Measurements from ENCODE around the gene TUFM.

The TUFM gene

DNA sequence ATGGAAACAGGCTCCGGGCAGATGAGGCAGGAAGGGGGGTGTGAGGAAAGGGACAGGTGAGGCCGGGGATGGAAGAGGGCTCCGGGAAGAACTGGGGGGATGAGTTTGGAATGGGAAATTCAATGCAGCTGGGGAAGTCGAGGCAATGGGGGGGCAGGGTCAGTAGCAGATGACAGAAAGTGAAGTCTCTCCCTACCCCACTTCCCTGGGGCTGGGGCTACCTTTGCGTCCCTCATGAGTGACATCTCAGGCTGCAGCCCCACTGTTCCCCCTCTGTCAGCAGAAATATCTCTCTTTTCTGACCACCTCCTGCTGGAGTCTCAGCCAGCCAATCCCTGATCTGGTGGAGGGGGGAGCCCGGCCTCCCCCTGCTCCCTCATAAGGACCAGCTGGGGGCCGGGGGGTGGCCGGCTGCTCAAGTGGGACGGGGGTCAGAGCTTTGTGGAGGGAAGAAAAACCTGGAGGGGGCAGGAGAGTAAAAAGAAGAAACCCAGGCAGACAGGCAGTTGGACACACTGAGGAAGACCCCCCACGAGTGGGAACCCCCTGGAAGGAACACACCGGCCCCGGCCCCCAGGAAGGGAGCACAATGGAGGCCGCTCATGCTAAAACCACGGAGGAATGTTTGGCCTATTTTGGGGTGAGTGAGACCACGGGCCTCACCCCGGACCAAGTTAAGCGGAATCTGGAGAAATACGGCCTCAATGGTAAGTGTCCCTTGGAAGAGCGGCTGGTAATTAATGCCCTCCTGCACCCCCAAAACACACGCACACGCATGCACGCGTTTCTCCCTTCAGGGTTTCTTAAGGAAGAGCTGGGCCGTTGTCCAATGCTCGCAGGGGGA, 32.2 kb upstream of the TUFM start, which contains the start of gene ATP2A1:
TSS of gene ATP2A1 (plus strand) at position 406 of the 844 bp plus-strand sequence. CDS start at position 590, 184 bp downstream.
- TF ChIP-seq, protein P1, sequence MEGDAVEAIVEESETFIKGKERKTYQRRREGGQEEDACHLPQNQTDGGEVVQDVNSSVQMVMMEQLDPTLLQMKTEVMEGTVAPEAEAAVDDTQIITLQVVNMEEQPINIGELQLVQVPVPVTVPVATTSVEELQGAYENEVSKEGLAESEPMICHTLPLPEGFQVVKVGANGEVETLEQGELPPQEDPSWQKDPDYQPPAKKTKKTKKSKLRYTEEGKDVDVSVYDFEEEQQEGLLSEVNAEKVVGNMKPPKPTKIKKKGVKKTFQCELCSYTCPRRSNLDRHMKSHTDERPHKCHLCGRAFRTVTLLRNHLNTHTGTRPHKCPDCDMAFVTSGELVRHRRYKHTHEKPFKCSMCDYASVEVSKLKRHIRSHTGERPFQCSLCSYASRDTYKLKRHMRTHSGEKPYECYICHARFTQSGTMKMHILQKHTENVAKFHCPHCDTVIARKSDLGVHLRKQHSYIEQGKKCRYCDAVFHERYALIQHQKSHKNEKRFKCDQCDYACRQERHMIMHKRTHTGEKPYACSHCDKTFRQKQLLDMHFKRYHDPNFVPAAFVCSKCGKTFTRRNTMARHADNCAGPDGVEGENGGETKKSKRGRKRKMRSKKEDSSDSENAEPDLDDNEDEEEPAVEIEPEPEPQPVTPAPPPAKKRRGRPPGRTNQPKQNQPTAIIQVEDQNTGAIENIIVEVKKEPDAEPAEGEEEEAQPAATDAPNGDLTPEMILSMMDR (IDR thresholded peaks at IDR 0.05; ENCODE audit: low read depth, low read length, missing control alignments), result no peak
- DNase-seq (ENCODE audit: low read depth), result no peak
- peak within 1 kb of the TSS; percentile 69 for H3K4me3 ChIP-seq (ENCODE audit: low read depth, low read length)

DNA sequence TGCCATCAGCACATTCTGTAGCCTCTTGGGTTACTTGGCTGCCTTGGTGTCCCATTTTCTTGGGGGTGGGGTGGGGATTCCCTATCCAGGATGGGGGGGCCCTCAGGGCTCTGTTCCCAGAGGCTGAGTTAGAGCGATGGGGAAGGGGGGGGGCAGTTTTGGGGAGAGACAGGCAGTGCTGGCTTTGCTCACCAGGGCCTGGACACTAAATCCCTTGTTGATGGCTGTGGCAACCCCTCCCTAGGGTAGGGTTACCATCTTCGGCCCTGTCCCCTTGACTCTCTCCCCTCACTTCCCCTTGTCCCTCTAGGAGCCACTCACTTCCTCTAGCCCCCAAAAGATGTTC, 31.5 kb upstream of the TUFM start:
- TF ChIP-seq, protein P1 (IDR thresholded peaks at IDR 0.05; ENCODE audit: low read depth, low read length, missing control alignments), result no peak

DNA sequence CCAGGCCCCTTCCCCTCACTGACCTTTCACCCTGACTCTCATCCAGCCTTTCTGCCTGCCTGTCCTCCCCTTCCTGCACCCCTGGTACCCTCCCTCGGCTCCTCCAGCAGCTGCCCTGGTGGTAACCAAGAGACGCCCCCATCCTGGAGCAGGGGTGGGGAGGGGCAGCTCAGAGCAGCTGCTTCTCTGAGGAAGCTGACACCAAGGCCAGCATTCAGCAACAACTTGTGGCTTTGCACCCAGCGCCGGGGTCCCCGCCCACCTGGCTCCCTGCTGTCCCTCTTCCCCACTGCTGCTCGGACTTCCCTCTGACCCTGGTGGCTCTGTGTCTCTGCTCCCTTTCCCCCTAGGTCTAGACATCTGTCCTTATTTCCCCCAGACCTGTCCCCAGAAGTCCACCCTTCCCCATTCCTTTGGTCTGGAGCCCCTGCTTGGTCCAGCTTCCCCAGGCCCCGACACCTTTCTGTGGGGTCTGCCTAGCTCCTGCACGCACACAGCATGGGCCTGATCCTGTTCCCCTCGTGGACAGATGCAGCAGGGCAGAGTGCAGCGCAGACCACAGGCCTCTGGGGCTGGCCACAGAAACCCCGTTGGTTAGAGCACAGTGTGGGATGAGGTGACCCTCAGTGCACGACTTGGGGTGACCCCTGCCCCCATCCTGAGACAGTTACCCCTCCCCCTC, 31.0 kb upstream of the TUFM start:
- no peak for DNase-seq (ENCODE audit: low read depth)
- no peak overlapping the region for H3K4me3 ChIP-seq (ENCODE audit: low read depth, low read length)
- TF ChIP-seq, protein P1 (IDR thresholded peaks at IDR 0.05; ENCODE audit: low read depth, low read length, missing control alignments), result no peak

More for the DNA sequence above, 31.5 kb upstream of the TUFM start:
- no peak for DNase-seq (ENCODE audit: low read depth)
- H3K4me3 ChIP-seq (ENCODE audit: low read depth, low read length), result no peak overlapping the region

DNA sequence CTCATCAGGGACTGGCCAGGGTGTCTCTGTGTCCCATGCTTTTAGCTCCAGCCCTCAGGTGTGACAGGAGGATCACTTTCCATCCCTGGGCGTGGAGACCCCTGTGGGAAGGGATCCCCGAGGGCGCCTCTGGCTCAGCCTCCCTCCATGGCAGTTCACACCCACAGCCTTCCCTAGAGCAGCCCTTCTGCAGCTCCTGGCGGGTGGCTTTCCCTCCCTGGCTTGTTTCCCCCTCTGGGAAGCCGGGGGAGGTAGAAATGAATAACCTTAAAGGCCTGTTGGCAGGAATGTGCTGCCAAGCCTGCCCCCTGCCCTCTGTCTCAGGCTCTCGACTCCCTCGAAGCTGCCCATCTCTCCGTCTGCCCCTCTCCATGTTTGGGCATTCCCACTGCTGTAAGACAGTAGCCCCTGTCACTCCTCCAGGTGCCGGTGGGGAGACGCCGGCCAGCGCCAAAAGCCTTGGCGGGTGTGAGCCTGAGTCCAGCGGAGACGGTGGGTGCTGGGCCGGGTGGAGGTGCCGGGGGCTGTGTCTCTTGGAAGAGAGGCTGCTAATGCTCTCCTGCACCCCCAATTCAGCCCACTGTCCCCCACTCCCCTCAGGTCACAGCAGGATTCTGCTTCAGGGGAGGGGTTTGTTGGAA, 30.0 kb upstream of the TUFM start:
- H3K4me3 ChIP-seq (ENCODE audit: low read depth, low read length), result no peak overlapping the region
- TF ChIP-seq, protein P1 (IDR thresholded peaks at IDR 0.05; ENCODE audit: low read depth, low read length, missing control alignments), result no peak
- DNase-seq (ENCODE audit: low read depth), result no peak

DNA sequence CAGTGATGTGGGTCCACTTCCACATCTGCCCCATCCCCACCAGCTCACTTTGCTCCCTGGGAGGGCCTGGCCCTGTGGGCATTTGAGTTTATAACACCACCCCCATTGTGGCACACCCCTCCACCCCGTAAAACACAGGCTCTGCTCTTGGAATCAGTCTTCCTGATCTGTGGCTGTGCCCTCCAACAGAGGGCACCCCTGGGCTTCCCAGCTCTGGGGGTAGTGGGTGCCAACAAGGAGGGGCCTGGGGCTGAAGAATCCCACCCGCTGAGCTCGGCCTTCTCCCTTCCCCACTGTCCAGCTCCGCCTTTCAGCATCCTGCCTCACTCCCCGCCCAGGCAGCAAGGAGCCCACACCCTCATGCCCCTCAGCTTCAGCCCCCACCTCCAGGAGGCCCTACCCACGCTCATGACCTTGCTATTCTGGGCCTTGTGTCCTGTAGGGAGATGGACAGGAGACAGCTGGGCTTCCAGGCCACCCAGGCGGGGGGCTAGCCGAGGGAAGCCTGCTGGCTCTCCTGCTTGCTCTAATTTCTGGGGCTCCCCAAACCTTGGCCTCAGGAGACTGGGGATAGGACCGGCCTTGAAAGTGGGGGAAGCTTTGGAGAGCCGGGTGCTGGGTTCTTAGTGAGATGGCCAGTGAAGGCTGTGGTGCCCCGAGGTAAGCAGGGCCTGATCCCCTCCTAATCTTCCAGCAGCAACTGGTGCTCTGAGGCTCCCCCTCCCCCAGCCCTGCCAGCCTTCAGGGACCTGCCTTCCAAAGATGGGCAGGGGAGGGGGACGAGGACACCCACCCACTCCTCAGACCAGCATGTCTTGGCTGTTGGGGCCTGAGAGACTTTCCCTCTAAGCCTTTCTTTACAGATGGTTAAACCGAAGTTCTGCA, 29.2 kb upstream of the TUFM start:
- no peak overlapping the region for H3K4me3 ChIP-seq (ENCODE audit: low read depth, low read length)
- TF ChIP-seq, protein P1 (IDR thresholded peaks at IDR 0.05; ENCODE audit: low read depth, low read length, missing control alignments), result no peak
- no peak for DNase-seq (ENCODE audit: low read depth)

DNA sequence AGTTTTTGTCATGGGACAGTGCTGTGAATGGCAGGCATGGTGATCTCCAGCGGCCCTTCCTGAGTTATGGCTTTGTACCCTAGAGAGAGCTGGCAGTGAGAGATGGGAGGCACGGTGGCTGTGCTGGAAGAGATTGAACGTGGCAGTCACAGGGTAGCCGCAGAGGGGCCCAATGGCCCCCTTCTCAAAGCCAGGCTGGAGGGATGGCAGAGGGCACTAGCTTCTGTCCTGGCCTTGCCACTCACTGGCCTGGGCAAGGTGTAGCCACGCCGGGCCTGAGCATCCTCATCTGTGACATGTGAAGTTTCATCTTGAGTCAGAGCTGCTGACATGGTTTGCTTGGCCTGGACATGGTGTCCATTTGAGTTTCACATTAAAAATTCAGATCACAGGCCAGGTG, 28.3 kb upstream of the TUFM start:
- no peak for DNase-seq (ENCODE audit: low read depth)
- no peak overlapping the region for H3K4me3 ChIP-seq (ENCODE audit: low read depth, low read length)
- TF ChIP-seq, protein P1 (IDR thresholded peaks at IDR 0.05; ENCODE audit: low read depth, low read length, missing control alignments), result no peak
